HG03521 (cell line): Measurements from ENCODE around the gene RFLNA.
"Not testable (repeated sequence)": the region's sequence is repeated elsewhere in the genome, so short reads cannot be mapped to it uniquely, and the experiment has no call there.

Experiments used
- ATAC-seq: cut with Tn5 transposase; IDR thresholded peaks from one replicate; pipeline ENCODE4 v1.9.1; 2021; ENCODE audit warnings: mild to moderate bottlenecking, moderate library complexity; ENCODE audit not compliant: unreplicated experiment

Gene RFLNA

DNA sequence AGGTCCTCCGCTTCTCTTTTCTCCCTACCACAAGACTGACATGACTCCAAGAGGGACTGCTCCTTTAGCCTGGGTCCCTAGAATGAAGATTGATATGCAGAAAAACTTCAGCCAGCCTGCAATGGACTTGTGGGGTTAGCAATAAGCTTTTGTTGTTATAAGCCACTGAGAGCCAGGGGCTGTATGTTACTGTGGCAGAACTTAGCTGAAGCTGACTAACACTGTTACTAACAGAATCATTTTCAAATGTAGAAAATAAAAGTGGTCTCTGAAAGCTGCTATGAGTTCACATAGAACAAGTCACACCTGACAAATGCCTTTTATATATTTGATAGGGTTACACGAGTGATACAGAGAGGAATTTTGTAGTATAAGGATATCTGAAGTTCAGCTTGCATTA, 13.6 kb upstream of the RFLNA start:
- no peak for ATAC-seq

DNA sequence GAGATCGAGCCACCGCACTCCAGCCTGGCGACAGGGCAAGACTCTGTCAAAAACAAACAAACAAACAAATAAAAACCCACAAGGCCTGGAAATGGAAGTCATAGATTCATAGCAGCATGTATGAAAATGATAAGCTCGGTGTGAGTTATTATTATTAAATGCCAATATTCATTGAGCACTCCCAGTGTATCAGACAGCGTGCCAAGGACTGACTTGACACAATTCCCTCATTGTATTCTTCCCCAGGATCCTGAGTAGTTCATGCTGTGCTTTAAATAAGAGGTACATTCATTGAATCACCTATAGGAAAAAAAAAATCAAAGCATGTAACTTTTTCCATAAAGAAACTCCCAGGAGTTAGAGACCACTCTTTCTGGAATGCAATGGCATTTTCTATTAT, 12.6 kb upstream of the RFLNA start:
- ATAC-seq = no peak

DNA sequence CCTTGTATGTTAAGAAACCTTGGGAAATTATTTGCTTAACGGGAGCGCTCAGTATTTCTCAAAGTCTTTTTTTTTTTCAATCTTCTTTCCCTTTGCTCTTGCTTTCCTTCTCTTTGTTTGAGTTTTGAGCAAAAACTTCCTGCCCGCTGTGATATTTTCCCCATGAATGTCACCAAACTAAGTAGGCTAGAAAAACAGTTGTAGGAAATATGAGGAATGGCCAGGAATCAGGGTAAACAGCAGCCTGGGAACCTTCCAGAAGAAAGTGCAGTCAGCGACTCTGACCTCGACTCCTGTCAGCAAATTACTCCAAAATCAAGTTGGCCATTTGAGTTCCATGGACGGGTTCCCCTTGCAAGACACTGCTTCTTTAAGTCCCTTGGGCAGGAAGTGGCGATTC, 11.6 kb upstream of the RFLNA start:
- no peak for ATAC-seq

DNA sequence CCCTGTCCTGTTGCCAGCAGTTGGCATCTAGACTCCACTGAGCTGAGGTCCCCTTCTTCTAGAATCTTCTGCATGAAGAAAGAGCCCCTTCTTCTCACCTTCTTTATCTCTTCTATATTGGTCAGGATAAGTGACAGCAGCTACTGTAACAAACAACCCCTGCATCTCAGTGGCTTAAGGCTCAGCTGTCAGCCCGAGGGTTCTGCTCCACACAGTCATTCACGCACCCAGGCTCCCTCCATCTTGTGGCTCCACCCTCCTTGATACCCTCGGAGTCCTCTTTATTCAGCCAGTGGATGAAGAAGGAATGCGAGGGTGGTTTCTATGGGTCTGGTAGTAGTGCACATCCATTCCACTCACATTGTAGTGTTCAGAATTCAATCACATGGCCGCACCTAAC, 10.5 kb upstream of the RFLNA start:
- no peak for ATAC-seq

DNA sequence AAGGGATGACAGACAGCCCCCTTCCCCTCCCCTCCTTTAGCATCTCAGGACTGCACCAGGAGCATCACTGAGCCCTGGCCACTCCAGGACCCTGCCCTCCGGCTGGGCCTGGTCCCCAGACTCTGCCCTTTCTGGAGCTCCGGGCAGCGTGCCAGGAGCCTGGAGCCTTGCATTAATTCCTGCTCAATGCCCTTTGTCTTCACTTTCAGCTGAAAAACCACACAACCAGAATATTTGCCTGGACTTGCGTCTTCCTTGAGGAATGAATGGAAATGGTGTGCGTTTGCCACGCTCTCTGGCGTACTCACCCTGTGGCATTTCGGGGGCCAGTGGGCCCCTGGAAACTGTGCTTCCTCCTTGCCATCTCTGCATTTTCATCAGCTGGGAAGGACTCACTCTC, 8.5 kb upstream of the RFLNA start:
- no peak for ATAC-seq

DNA sequence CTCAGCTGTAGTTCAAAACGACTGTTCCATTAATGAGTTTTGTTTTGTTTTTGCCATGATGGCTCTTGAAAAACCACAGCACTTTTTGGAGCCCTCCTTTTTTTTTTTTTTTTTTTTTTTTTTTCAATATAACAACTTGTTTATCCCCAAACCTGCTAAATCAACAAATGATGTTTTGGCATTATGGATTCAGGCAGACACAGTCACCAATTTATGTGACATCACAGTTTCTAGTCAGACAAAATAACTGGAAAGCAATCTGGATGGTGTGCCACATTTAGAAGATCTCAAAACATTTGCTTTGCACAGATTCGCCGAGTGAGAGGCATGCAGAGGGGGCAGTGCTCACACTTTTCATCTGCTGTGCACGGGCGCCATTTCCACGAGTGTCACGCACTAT, 7.9 kb upstream of the RFLNA start:
- no peak for ATAC-seq

DNA sequence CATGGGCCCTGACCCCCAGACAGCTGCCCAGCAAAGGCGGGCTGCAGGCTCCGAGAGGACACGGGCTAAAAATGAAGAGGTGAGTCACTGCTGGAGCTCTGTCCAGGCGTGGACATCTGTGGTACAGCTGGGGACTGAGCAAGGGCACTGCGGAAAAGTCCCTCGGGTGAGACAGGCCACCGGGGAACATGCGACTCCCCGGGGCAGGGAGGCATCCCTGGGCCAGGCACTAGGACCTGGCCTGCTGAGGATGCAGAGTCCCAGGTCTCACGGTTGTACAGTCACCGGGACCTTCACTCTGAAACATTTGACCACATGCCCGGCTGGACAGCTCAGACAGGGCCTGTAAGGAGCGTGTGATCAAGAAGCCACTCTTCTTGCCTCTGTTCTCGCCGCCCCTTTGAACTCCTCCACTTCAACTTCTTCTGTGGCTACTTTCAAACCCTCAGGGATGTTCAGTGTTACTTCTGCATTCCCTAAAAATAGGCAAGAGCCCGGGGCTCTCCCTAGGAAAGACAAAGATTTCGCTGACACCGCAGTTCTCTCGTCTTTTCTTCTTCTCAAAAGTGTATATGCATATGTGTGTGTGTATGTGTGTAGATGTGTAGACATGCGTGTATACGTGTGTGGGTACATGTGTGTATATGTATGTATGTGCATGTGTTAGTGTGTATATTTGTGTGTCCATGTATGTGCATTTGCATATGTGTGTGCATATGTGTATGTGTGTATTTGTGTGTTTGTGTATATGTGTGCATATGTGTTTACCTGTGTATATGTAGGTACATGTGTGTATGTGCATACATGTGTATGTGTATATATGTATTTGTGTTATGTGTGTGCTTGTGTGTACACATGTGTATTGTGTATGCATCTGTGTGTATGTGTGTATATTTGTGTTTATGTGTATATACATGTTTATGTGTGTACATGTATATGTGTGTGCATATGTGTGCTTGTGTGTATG, 5.0 kb upstream of the RFLNA start:
- ATAC-seq = no peak

DNA sequence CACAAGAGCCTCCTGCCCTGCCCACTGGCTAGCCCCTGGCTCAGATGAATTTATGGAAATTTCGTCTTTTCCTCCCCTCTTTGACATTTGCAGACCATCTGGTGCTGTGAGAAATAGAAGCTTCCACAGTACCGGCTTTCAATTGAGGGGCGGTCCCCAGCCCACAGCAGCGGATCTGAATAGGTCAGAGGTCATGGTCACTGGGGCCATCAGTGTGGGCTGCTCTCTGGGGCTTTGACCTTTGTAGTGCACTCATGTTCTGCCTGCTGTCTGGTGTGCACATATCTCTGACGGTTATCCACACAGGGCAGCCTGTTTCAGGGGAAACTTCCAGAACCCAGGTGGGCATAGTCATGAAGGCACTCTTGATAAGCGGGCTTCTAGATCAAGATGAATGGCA, 2.5 kb upstream of the RFLNA start:
- ATAC-seq = no peak

DNA sequence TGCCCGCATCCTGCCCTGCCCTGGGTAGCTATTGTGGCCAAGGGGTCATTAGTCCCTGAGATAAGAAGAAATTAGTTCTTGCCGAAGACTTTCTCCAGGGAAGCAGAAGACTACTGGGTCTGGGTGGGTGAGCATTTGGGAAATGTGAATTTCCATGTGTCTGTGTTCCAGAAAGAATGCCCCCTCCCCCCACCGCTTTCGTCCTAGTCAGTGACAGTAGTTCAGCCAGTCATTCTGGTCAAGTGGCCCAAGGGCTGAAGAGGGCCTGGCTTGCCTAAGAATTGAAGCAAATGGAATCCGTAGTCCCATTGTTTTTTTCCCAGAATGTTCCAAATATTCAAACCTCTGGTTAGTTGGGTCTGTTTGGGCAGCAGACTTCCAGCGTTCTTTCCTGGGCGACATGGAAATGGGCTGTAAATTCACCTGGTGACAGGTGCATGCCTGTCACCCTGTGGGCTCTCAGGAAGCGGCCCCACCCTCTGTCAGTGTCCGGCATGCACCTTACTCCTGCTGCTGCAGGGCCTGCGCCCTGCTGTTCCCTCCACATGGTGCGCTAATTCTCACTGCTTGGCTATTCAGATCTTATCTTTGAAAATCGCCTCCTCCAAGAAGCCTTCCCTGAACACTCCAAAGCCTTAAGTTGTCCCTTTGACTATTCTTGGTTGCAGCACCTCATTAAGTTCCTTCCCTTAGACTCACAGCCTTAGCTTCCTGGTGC, 1.4 kb upstream of the RFLNA start:
- ATAC-seq = no peak

DNA sequence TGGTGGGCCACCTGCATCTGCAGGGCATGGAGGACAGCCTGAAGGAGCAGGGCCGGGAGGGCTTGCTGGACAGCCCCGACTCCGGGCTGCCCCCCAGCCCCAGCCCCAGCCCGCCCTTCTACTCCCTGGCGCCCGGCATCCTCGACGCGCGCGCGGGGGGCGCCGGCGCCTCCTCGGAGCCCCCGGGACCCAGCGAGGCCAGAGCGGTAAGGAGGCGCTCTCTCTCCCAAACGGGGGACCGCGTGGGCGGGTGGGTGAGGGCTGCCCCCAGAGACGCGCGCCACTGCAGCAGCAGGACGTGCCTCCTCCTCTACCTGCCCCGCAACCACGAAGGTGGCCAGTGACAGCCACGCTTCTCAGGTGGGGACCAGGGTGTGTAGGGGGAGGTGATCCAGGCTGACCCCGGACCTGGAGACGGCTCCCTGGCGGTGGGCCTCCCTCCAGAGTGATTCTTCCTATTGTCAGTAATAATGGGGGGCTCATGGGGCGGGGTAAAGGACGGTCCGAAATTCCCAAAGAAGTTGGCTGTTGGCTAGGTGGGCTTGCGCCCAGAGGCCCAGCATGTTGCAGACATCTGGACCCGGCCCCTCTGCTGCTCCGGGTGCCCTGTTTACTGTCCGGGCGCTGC, 652 bp downstream of the RFLNA start:
- ATAC-seq = no peak

DNA sequence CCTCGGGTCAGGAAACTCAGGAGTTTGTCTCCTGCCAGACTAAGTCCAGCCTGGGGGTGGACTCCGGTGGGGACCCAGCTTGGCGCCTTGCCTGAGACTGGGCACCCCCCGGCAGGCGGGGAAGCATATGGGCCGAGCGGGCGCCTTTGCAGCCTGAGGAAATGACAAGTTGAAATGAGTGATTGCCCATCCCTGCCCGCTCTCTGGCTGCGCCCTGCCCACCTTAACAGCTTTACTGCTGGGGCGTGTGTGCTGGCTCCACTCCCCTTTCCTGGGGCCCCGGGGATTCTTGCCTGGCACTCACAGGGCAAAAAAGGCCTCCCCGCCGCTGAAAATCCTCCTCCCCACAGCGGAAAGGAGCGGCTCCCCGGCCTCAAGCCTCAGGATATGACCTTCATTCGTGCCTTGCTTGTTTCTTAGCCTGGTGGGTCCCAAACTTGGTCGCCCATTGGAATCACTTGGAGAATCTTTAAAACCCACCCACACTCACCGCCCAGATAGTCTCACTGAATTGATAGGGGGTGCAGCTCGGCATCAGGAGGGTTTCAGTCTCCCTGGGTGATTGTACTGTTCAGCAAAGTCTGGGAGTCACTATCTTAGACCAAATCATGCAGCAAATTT, 1.5 kb downstream of the RFLNA start:
- ATAC-seq = no peak

DNA sequence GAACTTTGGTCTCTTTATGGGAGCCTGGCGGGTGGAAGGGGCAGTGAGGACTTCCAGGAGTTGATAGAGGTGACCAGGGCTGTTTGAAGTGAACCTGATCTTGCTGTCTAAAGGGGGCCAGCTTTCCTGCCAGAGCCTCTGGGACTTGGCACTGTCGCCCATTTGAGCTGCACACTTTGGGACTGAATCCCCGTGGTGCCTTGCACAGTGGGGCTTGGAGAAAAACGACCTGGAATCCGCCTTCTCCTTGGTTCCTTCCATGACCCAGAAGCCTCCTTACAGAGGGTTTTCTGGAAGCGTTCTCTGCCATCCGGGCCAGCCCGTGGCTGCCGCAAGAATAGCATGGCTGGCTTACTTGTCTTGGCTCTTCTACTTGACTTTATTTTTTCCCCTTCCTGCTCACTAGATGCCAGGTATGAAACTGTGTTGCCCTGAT, 2.0 kb downstream of the RFLNA start:
- no peak for ATAC-seq

DNA sequence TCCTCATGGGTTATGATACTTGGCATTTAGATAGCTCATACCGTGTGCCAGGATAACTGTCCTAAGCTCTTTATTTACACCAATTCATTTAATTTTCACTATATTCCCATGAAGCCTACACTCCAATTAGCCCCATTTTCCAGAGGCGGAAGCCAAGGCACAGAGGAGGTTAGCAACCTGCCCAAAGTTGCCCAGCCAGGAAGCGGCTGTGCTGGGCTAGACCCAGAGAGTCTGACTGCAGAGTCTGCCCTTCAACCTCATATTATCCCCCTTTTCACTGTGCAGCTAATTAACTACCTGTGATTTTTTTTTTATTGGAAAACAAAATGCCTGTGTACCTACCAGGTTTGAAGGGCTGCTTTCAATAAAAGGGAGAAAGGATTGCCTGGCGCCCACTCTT, 2.5 kb downstream of the RFLNA start:
- ATAC-seq = no peak

DNA sequence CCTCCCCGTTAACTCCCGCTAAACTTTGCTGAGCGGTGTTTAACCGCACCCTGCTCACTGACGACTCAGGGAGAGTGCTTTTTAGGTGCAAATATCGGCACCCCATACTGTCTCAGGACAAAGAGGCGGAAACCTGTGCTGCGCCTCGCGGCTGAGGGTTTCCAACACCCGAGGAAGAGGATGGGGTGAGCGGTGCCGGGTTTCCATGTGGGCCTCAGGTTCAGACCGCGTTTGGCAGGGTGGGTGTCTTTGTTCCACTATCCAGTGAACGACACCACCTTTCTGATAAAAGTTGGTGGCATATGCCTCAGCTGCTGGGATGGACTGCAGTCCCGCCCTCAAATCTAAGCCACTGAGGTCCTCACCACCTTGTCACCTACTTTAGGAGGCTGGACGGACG, 3.0 kb downstream of the RFLNA start:
- ATAC-seq = no peak

DNA sequence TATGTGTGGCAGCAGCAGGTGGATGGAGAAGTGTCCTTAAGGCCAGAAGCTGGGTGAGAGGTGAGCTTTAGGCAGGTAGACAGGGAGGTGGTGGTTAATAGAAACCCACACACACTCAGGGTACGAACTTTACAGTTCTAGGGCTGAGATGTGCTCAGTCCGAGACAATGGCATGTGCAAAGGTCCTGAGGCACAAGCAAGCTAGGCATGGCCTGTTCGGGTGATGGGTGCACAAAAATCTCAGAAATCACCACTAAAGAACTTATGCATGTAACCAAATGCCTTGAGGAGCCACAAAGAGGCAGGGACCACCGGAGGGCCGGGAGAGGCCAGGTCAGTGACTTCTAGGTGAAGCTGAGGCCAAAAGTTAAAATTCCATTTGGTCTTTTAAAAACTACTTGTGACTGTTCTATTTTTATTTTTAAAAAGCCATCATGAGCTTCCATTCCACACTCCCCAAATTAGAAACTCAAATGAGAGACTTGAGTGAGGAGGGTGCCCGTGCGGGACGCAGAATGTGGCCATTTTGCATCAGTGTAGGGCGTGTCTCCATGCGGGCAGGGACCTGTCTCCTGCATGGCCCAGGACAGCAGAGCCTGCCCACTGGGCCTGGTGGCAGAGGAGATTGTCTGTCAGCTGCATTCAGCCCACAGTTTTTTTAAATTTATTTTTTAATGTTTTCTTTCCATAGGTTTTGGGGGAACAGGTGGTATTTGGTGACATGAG, 4.0 kb downstream of the RFLNA start:
- ATAC-seq = no peak

DNA sequence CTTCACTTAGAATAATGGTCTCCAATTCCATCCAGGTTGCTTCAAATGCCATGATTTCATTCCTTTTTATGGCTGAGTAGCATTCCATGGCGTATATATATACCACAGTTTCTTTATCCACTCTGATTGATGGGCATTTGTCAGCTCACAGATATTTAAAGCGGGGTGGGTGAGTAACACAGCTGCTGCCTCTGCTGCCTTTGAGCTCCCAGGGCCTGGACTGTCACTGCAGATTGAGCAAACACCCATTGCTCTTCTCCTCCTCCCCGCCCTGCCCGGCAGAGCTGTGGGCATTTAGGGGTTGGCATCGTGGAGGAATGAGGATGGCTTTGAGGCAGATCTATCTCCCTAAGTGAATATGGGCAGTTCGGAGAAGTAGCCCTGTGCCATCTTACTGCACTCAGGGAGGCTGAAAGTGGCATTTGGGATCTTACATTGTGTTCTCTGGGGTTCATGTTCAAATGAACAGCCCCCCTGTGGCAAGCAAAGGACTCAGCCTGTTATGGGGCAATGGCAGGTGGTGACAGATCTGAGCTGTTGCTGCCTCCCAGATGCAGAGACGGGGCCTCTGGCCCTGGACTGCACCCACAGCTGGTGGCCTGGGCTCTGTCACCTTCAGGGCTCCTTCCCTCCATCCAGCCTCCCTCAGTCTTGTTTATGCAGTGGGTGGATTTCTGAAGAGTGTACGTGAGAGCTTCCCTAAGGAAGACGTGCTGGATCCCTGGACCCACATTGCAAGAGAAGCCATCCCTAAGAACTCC, 4.9 kb downstream of the RFLNA start:
- ATAC-seq = no peak

DNA sequence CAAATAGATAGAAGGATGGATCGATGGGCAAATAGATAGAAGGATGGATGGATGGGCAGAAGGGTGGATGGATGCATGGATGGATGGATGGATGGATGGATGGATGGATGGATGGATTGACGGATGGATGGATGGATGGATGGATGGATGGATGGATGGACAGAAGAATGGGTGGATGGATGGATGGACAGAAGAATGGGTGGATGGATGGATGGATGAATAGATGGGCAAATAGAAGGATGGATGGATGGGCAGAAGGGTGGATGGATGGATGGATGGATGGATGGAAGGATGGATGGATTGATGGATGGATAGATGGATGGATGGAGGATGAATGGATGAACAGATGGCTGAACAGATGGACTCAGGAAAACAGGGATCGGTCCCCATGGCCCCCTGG, 5.8 kb downstream of the RFLNA start:
- not testable (repeated sequence) for ATAC-seq

DNA sequence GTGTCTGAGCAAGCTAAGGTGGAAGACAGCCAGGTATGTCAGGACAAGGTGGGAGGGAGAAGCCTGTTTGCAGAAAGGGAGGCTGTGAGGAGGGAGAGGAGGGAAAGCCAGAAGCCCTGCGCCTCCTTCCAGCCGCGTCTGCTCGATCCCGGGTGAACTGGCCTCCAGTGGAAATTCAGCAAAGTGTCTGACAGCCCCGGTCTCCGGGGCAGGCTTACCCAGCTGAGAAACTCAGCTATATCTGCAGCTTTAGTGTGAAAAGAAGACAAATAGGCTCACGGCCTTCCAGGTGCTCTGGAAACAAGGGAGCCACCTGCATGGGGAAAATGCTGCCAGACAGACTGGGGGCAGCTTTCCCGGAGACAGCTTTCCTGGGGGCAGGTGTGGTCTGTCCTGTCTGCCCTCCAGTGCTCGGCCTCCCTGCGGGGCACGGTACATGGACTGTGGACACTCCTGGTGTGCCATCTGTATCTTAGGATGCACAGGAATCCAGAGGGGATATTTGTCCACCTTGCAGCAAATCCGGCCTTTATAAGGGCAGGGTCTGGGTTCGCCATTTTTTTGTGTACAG, 6.3 kb downstream of the RFLNA start:
- no peak for ATAC-seq

DNA sequence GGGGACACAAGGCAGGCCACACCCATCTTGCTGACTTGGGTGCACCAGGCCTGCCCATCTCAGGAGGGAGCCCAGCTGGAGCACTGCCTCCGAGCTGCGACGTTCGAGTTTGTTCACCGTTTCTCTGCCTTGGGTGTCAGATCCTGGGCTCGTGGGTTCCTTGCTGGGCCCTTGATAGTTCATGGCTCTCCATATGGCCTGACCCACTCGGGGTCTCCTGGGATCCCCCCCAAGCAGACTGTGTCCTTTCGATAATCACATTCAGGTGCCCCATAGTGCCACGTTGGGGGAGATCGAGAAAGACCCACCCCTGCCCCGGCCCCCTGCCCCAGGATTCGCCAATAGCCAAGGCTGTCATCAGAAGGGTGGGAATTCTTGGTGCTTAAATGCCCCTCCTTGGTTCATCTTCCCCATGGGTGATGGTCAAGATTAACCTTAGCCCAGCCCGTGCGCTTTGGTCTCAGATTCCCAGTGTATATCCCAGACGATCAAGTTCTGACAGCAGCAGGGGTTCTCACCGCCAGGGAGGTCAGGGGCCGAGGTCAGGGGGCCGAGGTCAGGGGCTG, 7.4 kb downstream of the RFLNA start:
- ATAC-seq = no peak
